H4 (cell line): ENCODE results near the gene GLDN. TPM values are rescaled to one million over a fixed set of nuclear protein-coding genes. Genes with fewer than 3 reads are reported as not detected.

ENCODE experiments used
- DNase-seq: peaks from one replicate; pipeline ENCODE4 v3.0.0-alpha.2; 2015; ENCODE audit warnings: low spot score
- total RNA-seq: library from RNA; depleted of rRNA; stranded (reverse); fragments of >200 nt; shearing (Covaris generic); gene quantifications from 2 replicates; pipeline ENCODE4 v1.2.3, GENCODE V29; 2014

The GLDN gene
- total RNA-seq, 1 experiment from 2014 or later, result 66.0 TPM

GRCh38 chr15:51322621-51323296 is 18.7 kb upstream of the GLDN start:
- no peak for DNase-seq

DNA sequence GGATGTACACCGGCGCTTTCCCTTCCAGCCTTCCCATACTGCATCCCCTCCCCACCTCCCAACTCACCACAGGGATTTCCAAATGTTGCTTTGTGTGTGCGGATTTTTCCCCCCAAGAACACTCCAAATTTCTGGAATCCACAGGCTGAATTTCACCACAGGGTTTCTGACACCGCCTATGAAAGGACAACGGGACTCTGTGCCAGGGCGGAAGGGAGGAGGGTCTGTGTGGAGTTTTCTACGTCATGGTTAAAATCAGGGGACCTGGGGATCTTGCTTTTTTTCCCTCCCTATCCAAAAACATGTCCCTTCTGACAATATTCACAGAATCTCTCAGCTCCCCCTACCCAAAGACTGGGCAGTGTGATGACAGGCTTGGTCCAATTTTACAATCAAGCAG is 17.7 kb upstream of the GLDN start:
- DNase-seq, result no peak

GRCh38 chr15:51325167-51325566 is 16.3 kb upstream of the GLDN start:
- no peak for DNase-seq

- no peak for DNase-seq
These were observed 14.4 kb upstream of the GLDN start for GRCh38 chr15:51327081-51327480.

DNA sequence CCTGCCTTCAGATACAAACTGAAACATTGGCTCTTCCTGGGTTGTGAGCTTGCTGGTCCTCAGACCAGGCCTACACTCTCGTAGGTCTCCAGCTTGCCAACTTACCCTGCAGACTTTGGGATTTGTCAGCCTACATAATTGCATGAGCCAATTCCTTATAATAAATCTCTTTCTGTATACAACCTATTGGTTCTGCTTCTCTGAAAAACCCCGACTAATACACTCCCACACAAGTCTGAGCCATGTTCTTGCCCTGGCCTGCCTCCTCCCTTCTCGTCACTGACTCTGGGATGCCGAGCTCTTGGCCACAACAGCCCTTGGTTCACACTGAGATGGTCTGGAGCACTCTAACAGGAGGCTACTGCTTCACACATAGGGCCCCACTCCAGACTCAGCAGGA is 12.5 kb upstream of the GLDN start:
- no peak for DNase-seq

GRCh38 chr15:51331141-51331540 is 10.3 kb upstream of the GLDN start:
- no peak for DNase-seq

DNA sequence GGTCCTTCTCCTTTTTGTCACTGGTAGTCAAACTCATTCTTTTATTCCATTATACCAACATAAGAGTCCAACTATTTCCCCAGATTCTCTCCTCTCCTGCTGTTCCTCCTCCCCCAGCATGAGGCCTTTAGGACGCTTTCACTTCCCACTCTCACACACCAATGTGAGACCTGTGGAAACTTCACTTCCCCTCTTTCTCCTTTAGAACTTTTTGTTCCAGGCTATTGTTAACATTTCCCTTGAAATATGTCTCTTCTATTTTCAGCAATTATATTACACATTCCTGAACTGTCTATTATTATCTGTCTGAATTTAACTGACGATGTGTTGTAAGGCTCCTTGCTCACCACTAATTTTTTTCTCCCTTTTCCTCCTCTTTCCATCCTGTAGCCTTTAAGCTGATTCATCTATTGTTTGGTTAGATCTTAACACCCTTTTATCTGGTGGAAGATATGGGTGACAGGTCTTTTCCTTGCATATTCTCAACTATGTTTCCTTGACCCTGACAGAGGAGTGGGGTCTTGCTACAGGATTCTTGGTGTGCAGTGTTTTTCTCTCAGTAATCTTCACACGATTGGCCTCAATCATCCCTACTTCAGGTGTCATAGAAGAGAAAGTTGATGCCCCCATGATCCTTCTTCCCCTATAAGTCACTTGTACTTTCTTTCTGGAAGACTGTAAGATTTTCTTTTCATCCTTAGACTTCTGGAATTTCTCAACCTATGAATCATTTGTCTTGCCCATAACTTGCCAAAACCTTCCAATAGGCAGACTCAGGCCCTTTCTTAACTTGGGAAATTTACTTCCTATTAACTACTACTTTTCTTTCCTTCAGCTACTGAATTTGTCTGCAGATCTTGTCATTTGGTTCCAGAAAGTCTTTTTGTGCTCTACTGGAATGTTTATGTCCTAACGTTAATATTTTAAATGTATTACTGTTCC is 9.0 kb upstream of the GLDN start:
- DNase-seq, result no peak

GRCh38 chr15:51333571-51333970 is 7.9 kb upstream of the GLDN start:
- no peak for DNase-seq

- no peak for DNase-seq
These were observed 7.4 kb upstream of the GLDN start for GRCh38 chr15:51334011-51334451.

DNA sequence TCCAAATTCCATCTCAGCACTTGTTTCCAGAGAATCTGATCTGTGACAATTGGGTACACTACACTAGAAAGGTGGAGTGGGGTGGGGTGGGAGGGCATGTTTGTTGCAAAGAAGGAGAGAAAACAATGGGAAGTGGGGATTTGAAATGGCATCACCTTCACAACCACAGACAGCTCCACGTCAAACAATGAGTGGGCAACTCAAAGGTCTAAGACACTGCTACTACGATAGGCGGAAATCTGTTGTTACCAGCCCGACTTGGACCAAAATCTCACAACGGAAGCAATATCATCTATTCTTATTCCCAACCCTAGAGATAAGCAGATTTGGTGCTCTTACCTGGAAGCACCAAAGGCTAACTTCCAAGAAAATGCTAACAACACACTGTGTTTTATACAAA is 6.4 kb upstream of the GLDN start:
- DNase-seq, result no peak

DNA sequence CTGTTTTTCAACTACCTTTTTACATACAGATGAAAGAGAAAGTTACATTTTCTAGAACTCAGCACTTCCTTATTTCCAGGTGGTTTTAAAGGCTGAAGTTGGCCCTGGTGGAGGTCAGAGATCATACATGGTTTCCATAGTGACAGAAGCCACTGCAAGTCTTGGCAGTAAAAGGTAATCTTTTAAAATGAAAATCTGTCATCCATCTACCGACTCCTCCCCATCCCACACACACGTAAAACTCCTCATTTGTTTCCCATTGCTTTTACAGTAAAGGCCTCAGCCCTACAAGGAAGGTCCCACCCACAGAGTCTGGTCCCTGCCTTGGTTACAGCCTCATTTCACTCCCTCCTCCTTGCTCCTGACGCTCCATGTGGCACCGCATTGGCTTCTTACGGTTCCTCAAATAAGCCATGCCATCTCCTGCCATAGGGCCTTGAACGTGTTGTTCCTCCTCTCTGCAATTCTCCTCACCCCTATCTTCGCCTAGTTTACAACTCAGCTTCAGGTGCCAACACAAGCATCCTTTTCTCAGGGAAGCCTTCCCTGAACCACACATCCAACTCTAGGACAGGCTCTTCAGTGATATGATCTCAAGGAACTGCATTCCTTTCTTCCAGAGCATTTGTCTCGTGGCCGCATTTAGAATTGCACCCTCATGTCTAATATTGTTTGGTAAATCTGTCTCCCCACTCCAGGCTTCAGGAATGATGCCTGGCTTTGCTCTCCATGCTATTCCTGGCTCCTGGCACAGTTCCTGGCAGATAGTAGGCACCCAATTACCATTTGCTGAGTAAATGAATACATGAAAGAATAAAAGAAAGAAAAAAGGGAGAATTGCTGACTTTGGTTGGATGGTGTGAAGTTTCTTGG is 5.7 kb upstream of the GLDN start:
- DNase-seq, result no peak

GRCh38 chr15:51338496-51338895 is 3.0 kb upstream of the GLDN start, which contains the start of gene CYP19A1:
TSS of gene CYP19A1 (minus strand) at chr15:51338596. CDS start at chr15:51242912, 95,684 bp downstream.
- no peak for DNase-seq

DNA sequence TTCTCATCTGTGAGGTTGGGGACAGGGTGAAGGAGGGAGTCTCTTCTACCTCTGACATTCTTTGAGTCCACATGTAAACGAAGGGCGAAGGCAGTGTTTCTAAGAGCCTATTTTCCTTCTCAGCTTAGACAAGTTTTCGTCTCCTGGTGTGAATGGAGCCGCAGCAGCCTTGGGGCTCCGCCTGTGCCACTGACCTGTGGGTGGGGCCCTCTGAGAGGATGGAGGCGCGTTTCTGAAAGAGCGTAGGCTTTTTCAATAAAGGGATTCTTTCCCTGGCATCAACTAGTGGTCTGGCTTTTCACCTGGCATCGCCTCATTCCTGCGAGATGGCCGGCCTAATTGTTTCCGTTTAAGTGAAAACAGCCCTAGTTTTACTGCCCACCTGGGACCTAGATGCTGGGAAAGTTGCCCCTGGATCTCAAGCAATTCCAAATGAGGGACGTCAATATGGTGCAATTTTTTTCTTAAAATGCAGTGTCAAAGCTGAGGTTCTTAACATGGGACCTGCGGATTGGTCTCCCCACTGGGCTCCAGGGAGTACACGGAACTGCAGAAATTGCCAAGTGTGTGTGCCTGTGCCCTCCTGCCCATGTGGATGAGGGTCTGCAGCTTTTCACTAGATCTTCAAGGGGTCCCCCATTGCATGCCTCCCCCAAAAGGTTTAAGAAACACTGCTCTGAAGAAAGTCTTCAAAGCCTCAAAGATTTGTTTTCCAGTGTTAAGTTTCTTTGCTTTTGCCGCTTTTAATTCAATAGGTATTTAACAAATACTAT is 958 bp downstream of the GLDN start:
- DNase-seq, result no peak

DNA sequence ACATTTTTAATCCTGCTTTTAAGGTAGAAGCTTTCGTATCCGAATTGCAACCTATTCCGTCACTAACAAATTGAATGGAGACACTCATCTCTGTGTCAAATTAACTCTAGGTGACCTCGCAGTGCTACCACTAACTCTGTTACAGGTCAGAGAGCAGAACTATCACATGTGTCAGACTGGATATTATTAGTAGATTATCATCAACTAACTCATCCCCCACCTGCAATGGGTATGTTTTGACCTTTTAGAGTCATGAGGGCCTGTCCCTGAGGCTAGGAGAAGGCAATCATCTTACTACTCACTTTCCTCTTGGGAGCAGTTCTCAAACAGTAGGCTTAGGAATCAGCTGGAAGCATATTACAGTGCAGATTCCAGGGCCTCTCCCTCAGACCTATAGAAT is 2.0 kb downstream of the GLDN start:
- DNase-seq, result no peak

DNA sequence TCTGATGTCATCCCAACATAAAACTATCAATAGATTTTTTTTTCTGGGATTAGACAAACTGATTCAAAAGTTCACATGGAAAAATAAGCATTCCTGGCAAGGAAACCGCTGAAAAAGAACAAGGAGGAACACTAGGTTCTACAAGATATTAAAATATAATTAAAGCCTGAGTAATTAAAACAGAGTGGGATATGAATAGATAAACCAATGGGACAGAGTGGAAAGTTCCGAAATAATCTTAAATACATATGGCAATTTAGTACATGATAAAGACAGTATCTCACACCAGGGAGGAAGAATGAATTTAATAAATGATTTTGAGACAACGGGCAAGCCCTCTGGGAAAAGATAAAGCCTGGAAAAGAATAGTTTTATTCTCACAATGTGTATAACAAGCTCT is 4.7 kb downstream of the GLDN start:
- DNase-seq, result no peak

- peak; percentile 37 for DNase-seq
These were observed 7.2 kb downstream of the GLDN start for GRCh38 chr15:51348688-51349087.

GRCh38 chr15:51349156-51349844 is 7.8 kb downstream of the GLDN start:
- DNase-seq, result peak; percentile 82

GRCh38 chr15:51350723-51351122 is 9.3 kb downstream of the GLDN start:
- DNase-seq, result no peak

DNA sequence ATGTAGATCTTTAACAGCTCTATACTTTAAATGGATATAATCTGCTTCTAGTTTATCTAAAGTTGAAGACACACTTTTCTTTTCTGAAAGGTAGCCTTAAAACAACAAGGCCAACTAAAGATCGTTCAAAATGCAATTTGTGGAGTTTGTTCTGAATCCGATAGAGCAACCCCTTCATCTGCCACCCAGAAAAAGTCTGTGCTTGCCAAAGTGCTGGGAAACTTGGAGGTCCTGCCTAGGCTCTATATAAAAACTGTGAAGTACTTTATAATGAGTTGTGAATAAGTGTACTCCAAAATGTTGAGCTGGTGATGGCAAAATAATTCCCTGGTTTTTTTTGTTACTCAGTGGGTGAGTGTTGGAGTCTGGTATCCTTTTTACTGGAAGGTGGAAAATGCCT is 12.5 kb downstream of the GLDN start:
- no peak for DNase-seq

DNA sequence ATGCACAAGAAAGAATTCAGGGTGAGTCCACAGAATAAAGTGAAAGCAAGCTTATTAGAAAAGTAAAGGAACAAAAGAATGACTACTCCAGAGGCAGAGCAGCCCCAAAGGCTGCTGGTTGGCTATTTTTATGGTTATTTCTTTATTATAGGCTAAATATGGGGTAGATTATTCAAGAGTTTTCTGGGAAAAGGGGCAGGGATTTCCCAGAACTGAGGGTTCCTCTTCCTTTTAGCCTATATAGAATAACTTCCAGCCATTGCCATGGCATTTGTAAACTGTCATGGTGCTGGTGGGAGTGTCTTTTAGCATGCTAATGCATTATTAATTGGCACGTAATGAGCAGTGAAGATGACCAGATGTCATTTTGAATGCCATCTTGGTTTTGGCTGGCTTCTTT is 13.6 kb downstream of the GLDN start:
- DNase-seq, result no peak

DNA sequence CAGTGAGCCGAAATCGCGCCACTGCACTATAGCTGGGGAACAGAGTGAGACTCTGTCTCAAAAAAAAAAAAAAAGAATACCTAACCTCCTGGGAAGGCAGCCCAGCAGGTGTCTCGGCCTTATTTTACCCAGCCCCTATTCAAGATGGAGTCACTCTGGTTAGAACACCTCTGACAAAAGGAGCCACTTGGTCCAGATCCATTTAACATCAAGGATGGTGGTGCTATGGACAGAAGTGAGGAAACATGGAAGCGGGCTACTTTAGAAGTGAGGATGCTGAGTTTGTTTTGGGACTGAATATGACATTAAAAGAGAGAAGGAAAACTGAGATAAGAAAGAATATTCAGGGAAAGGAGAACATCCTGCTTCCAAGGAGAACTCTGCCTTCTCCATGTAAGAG is 14.7 kb downstream of the GLDN start:
- DNase-seq, result no peak
